DOHH2 (cell line): Measurements from ENCODE around the gene MIPOL1.

Experiments
- EZH2phosphoT487 ChIP-seq: fragments of 200-600 bp; sonication (generic); IDR thresholded peaks from 2 replicates; pipeline ENCODE4 v1.6.1; 2017; ENCODE audit warnings: borderline replicate concordance, mild to moderate bottlenecking, antibody characterized with exemption, low read length, moderate library complexity, mixed read lengths
- TF ChIP-seq, protein P1 (sequence below): fragments of 200-600 bp; sonication (generic); IDR thresholded peaks from one replicate; pipeline ENCODE4 v1.5.1; 2014; ENCODE audit warnings: antibody characterized with exemption, mild to moderate bottlenecking, low read depth, low read length; ENCODE audit not compliant: poor library complexity, severe bottlenecking

DNA sequence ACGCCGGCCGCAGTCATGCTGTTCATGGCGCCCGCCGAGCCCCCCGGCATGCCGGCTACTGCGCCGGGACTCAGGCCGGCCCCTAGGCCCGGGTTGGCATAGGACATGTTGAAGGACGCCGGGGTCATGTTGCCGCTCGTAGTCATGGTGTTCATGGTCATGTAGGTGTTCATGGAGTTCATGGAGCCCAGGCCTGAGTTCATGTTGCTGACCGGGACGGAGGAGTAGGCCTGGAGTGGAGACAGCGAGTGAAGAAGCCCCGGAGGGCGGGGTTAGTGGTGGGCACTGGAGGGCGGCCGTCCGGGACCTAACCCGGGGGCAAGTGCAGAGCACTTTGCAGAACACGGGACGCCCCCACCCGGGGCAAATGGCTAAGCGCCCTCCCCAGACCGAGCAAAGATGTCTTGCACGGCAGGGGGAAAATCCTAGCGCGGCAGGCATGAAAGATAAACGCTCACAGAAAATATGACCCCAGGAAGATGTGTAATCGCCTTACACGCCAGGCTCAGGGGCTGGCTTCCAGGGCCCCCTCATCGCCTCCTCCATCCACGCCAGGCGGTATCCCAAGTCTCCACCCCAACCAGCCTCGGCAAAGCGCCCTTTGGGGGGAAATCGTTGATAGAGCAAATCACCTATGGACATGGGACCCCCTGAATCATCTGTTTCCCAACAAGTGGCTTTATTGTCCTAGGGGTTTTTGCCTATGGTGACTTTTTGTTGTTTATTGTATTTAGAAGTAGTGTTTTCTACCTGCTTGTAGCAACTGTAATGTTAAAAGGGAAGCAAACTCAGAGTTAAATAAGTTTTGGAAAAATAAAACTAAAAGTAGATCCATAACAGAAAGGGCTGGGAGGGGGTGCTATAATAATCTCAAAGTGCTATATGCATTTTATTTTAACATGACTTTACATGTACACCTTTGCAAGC is 395.0 kb downstream of the MIPOL1 start:
- TF ChIP-seq, protein P1, sequence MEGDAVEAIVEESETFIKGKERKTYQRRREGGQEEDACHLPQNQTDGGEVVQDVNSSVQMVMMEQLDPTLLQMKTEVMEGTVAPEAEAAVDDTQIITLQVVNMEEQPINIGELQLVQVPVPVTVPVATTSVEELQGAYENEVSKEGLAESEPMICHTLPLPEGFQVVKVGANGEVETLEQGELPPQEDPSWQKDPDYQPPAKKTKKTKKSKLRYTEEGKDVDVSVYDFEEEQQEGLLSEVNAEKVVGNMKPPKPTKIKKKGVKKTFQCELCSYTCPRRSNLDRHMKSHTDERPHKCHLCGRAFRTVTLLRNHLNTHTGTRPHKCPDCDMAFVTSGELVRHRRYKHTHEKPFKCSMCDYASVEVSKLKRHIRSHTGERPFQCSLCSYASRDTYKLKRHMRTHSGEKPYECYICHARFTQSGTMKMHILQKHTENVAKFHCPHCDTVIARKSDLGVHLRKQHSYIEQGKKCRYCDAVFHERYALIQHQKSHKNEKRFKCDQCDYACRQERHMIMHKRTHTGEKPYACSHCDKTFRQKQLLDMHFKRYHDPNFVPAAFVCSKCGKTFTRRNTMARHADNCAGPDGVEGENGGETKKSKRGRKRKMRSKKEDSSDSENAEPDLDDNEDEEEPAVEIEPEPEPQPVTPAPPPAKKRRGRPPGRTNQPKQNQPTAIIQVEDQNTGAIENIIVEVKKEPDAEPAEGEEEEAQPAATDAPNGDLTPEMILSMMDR, result no peak
- TF ChIP-seq EZH2phosphoT487, result no peak
